GM21723 (cell line): ENCODE data around the gene DIAPH1.
A peak's percentile ranks its signal among the peaks of the same experiment; 100 is the strongest.

Source experiments
- ATAC-seq: cut with Tn5 transposase; IDR thresholded peaks from one replicate; pipeline ENCODE4 v1.9.1; 2021; ENCODE audit warnings: mild to moderate bottlenecking, moderate library complexity; ENCODE audit not compliant: unreplicated experiment

DIAPH1 gene

GRCh38 chr5:141618804-141619554, at the start of gene DIAPH1:
DIAPH1 (minus strand) TSS chr5:141619000; CDS start chr5:141618914, 86 bp downstream.
- ATAC-seq: peak; percentile 81

- no peak for ATAC-seq
These were observed 47.5 kb upstream of the DIAPH1 start for GRCh38 chr5:141665995-141666940.

- ATAC-seq: peak; percentile 91
These were observed 46.1 kb upstream of the DIAPH1 start for GRCh38 chr5:141664733-141665461.

GRCh38 chr5:141663506-141663905, 44.7 kb upstream of the DIAPH1 start:
- ATAC-seq: no peak

GRCh38 chr5:141662028-141662427, 43.2 kb upstream of the DIAPH1 start:
- no peak for ATAC-seq

GRCh38 chr5:141657937-141658545, 39.2 kb upstream of the DIAPH1 start:
- peak; percentile 64 for ATAC-seq

GRCh38 chr5:141657404-141657803, 38.6 kb upstream of the DIAPH1 start:
- ATAC-seq: no peak

GRCh38 chr5:141656396-141656795, 37.6 kb upstream of the DIAPH1 start:
- ATAC-seq: no peak

- no peak for ATAC-seq
These were observed 36.2 kb upstream of the DIAPH1 start for GRCh38 chr5:141655020-141655419.

- no peak for ATAC-seq
These were observed 35.5 kb upstream of the DIAPH1 start for GRCh38 chr5:141654298-141654697.

- ATAC-seq: no peak
These were observed 32.9 kb upstream of the DIAPH1 start for GRCh38 chr5:141651728-141652105.

- ATAC-seq: peak; percentile 95
These were observed 32.3 kb upstream of the DIAPH1 start, which contains the start of gene FCHSD1 for GRCh38 chr5:141650851-141651727. FCHSD1 (minus strand) TSS chr5:141651418; CDS start chr5:141651368, 50 bp downstream.

GRCh38 chr5:141649972-141650371, 31.2 kb upstream of the DIAPH1 start:
- ATAC-seq: no peak

- no peak for ATAC-seq
These were observed 30.4 kb upstream of the DIAPH1 start for GRCh38 chr5:141649056-141649688.

- no peak for ATAC-seq
These were observed 29.1 kb upstream of the DIAPH1 start for GRCh38 chr5:141647851-141648250.

- no peak for ATAC-seq
These were observed 28.4 kb upstream of the DIAPH1 start for GRCh38 chr5:141647242-141647641.

- no peak for ATAC-seq
These were observed 27.2 kb upstream of the DIAPH1 start for GRCh38 chr5:141646026-141646425.

GRCh38 chr5:141641634-141642267, 23.0 kb upstream of the DIAPH1 start:
- ATAC-seq: peak; percentile 38

GRCh38 chr5:141640698-141641097, 21.9 kb upstream of the DIAPH1 start:
- no peak for ATAC-seq
